K562 (cell line): ENCODE data around the gene PINK1.

Experiments used
- CBX3 ChIP-seq, 2 experiments: IDR thresholded peaks; 1 replicate in 1 of 2; 2 replicates in 1 of 2; pipeline ENCODE4 v1.6.1; 2012; ENCODE audit warnings: inconsistent platforms in 2 of 2, low read length in 2 of 2, borderline replicate concordance in 1 of 2, control low read depth in 1 of 2
- CREB3 ChIP-seq: fragments of 450-650 bp; conservative IDR thresholded peaks from 2 replicates; pipeline ENCODE4 v1.6.1; 2016; ENCODE audit warnings: missing genetic modification characterization, low read depth, mild to moderate bottlenecking, missing compliant biosample characterization, moderate library complexity
- CTCF ChIP-seq, 3 experiments: IDR thresholded peaks in 2 of 3; conservative IDR thresholded peaks in 1 of 3; 2 replicates each; pipeline ENCODE4 v1.5.1; 2011 to 2012; ENCODE audit warnings: low read length in 3 of 3, mild to moderate bottlenecking in 3 of 3, control low read depth in 2 of 3, improper control_type of control experiment in 1 of 3, inconsistent platforms in 1 of 3, low read depth in 1 of 3, mixed read lengths in 1 of 3, moderate library complexity in 1 of 3; ENCODE audit not compliant: insufficient read depth in 2 of 3
- HOMEZ ChIP-seq: fragments of 250-450 bp; sonication (Bioruptor Pico); IDR thresholded peaks from 2 replicates; pipeline ENCODE4 v1.4.0; 2020; ENCODE audit warnings: mild to moderate bottlenecking, moderate library complexity
- KDM1A ChIP-seq, 2 experiments: fragments of 450-650 bp; IDR thresholded peaks; 2 replicates each; pipeline ENCODE4 v1.6.1; 2016; ENCODE audit warnings: mild to moderate bottlenecking in 2 of 2
- POLR2A ChIP-seq: fragments of 450-650 bp; conservative IDR thresholded peaks from 2 replicates; pipeline ENCODE4 v1.6.1; 2016
- RNF219 ChIP-seq: fragments of 250-450 bp; sonication (Bioruptor Pico); IDR thresholded peaks from 2 replicates; pipeline ENCODE4 v1.5.0; 2022; ENCODE audit warnings: mild to moderate bottlenecking
- SIN3A ChIP-seq, 2 experiments: fragments of 150-350 bp in 1 of 2; IDR thresholded peaks; 2 replicates each; pipeline ENCODE4 v1.6.1; 2011 to 2016; ENCODE audit warnings: borderline replicate concordance in 2 of 2, low read depth in 2 of 2, low read length in 2 of 2, mild to moderate bottlenecking in 2 of 2, moderate library complexity in 2 of 2; ENCODE audit not compliant: control insufficient read depth in 1 of 2
- ZBTB33 ChIP-seq: sonication (generic); formaldehyde crosslinking; IDR thresholded peaks from 2 replicates; pipeline ENCODE4 v1.8.1; 2023; ENCODE audit warnings: mild to moderate bottlenecking, missing genetic modification reagents

GRCh38 chr1:20594746-20595145 lies 38.5 kb upstream of the PINK1 start:
- TF ChIP-seq SIN3A (IDR thresholded peaks at IDR 0.05; ENCODE audit: borderline replicate concordance in 2 of 2, control insufficient read depth in 1 of 2, low read depth in 2 of 2, low read length in 2 of 2) (no peak), RNF219 (CRISPR knock-in tag) (no peak), KDM1A (IDR thresholded peaks at IDR 0.05) (no peak), HOMEZ (CRISPR knock-in tag) (no peak), CREB3 (tag) (no peak), POLR2A (no peak), CBX3 (IDR thresholded peaks at IDR 0.05; ENCODE audit: borderline replicate concordance in 1 of 2, low read length in 2 of 2) (no peak), ZBTB33 (CRISPR knock-in tag) (no peak), CTCF (IDR thresholded peaks at IDR 0.05 in 2 of 3, conservative IDR thresholded peaks at IDR 0.05 in 1 of 3; ENCODE audit: insufficient read depth in 2 of 3, low read depth in 1 of 3, low read length in 3 of 3) (no peak)
